ENCODE results near the gene DLG2. TPM values are rescaled to one million over a fixed set of nuclear protein-coding genes. Genes with fewer than 3 reads are reported as not detected.
"Not testable (repeated sequence)": the region's sequence is repeated elsewhere in the genome, so short reads cannot be mapped to it uniquely, and the experiment has no call there.

Gene DLG2
- total RNA-seq, 4 donors from 2014 or later = 37.9 to 71.5 (median 44.9) TPM

DNA sequence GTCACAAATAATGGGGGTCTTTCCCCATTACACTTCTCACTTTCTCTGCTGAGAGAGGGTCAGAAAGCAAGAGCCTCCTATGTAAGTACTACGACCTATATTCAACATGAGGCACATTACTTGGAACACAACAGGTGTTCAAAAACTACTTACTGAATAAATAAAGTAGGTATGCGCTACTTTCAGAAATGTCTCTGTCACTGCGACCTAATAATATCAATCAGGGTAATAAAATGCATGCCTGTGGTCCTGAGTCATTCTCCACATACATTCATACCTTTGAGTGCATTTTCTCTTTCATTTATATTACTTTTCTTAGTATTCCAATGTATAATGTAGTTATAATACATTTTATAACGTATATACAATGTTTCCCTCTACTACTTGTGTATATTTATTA lies 838.9 kb downstream of the DLG2 start:
- DNase-seq (ENCODE audit: low spot score in 2 of 2) = no peak
- Histone ChIP-seq H3K36me3 (no peaks in the 10 kb centered on the region), H3K4me3 (no peak overlapping the region), H3K9me3 (no peaks in the 10 kb centered on the region), H3K27ac (no peak overlapping the region), H3K4me1 (no peaks in the 10 kb centered on the region), H3K27me3 (no peaks in the 10 kb centered on the region)
- no peak for TF ChIP-seq POLR2A (IDR thresholded peaks at IDR 0.05)
- TF ChIP-seq, protein P1, sequence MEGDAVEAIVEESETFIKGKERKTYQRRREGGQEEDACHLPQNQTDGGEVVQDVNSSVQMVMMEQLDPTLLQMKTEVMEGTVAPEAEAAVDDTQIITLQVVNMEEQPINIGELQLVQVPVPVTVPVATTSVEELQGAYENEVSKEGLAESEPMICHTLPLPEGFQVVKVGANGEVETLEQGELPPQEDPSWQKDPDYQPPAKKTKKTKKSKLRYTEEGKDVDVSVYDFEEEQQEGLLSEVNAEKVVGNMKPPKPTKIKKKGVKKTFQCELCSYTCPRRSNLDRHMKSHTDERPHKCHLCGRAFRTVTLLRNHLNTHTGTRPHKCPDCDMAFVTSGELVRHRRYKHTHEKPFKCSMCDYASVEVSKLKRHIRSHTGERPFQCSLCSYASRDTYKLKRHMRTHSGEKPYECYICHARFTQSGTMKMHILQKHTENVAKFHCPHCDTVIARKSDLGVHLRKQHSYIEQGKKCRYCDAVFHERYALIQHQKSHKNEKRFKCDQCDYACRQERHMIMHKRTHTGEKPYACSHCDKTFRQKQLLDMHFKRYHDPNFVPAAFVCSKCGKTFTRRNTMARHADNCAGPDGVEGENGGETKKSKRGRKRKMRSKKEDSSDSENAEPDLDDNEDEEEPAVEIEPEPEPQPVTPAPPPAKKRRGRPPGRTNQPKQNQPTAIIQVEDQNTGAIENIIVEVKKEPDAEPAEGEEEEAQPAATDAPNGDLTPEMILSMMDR (IDR thresholded peaks at IDR 0.05) = no peak
- TF ChIP-seq EP300 (IDR thresholded peaks at IDR 0.05) = no peak
- TF ChIP-seq POLR2AphosphoS5 (IDR thresholded peaks at IDR 0.05) = no peak
- 67% methylated on average over 4 of the region's 4 CpGs for WGBS

DNA sequence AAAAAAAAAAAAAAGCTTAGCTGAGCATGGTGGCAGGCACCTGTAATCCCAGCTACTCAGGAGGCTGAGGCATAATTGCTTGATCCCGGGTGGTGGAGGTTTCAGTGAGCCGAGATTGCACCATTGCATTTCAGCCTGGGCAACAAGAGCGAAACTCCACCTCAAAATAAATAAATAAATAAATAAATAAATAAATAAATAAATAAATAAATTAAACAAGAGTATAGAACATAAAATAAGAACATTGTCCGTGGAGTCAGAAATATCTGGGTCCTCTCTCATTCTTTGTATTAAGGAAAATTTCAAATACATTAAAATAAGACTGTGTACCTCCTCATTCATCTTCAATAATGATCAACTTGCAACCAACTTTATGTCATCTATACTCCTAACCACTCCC lies 843.0 kb downstream of the DLG2 start:
- H3K27ac ChIP-seq; H3K4me3 ChIP-seq; H3K9me3 ChIP-seq; DNase-seq (ENCODE audit: low spot score in 2 of 2); H3K36me3 ChIP-seq; H3K27me3 ChIP-seq; H3K4me1 ChIP-seq: not testable (repeated sequence)
- 93% methylated on average over 4 of the region's 4 CpGs for WGBS

GRCh38 chr11:84780689-84781293 lies 846.4 kb downstream of the DLG2 start:
- no peak for DNase-seq (ENCODE audit: low spot score in 2 of 2)
- Histone ChIP-seq H3K27ac (no peak overlapping the region), H3K9me3 (no peaks in the 10 kb centered on the region), H3K4me1 (no peaks in the 10 kb centered on the region), H3K27me3 (no peaks in the 10 kb centered on the region), H3K36me3 (no peaks in the 10 kb centered on the region), H3K4me3 (no peak overlapping the region)
- 19% methylated on average over 3 of the region's 3 CpGs for WGBS
- no peak for TF ChIP-seq POLR2A (IDR thresholded peaks at IDR 0.05)
- TF ChIP-seq POLR2AphosphoS5 (IDR thresholded peaks at IDR 0.05) = no peak
- TF ChIP-seq, protein P1 (IDR thresholded peaks at IDR 0.05) = peak in 1 of 2 donors; percentile 20
- no peak for TF ChIP-seq EP300 (IDR thresholded peaks at IDR 0.05)

- H3K9me3 ChIP-seq = no peaks in the 10 kb centered on the region
- H3K27ac ChIP-seq = no peak overlapping the region
- no peaks in the 10 kb centered on the region for H3K36me3 ChIP-seq
- H3K4me3 ChIP-seq = no peak overlapping the region
- no peaks in the 10 kb centered on the region for H3K4me1 ChIP-seq
- 87% methylated on average over 2 of the region's 2 CpGs for WGBS
- TF ChIP-seq EP300 (IDR thresholded peaks at IDR 0.05) (no peak), POLR2A (IDR thresholded peaks at IDR 0.05) (no peak), POLR2AphosphoS5 (IDR thresholded peaks at IDR 0.05) (no peak)
- TF ChIP-seq, protein P1 (IDR thresholded peaks at IDR 0.05) = no peak
- H3K27me3 ChIP-seq = no peaks in the 10 kb centered on the region
- DNase-seq (ENCODE audit: low spot score in 2 of 2) = no peak
Measured at GRCh38 chr11:84775503-84775902, 851.6 kb downstream of the DLG2 start.

GRCh38 chr11:84763931-84764330 lies 863.2 kb downstream of the DLG2 start:
- DNase-seq (ENCODE audit: low spot score in 2 of 2) = no peak

More at GRCh38 chr11:84763931-84764330, 863.2 kb downstream of the DLG2 start:
- Histone ChIP-seq H3K27ac (no peak overlapping the region), H3K9me3 (no peaks in the 10 kb centered on the region), H3K4me1 (no peaks in the 10 kb centered on the region), H3K36me3 (no peaks in the 10 kb centered on the region), H3K27me3 (no peaks in the 10 kb centered on the region), H3K4me3 (no peak overlapping the region)
- TF ChIP-seq, protein P1 (IDR thresholded peaks at IDR 0.05) = no peak
- TF ChIP-seq POLR2AphosphoS5 (IDR thresholded peaks at IDR 0.05) = no peak
- no peak for TF ChIP-seq EP300 (IDR thresholded peaks at IDR 0.05)
- TF ChIP-seq POLR2A (IDR thresholded peaks at IDR 0.05) = no peak

Measured in suprapubic skin (tissue), 4 donors.